PC-3 (cell line): ENCODE data around the gene AMIGO3.

Experiments
- EZH2 ChIP-seq: fragments of 300-600 bp; sonication (generic); IDR thresholded peaks from one replicate; pipeline ENCODE4 v1.6.1; 2017; ENCODE audit warnings: antibody characterized with exemption, mild to moderate bottlenecking, low read length; ENCODE audit not compliant: unreplicated experiment
- TF ChIP-seq, protein P1 (sequence below): fragments of 300-600 bp; sonication (generic); conservative IDR thresholded peaks from 2 replicates; pipeline ENCODE4 v1.5.1; 2017; ENCODE audit warnings: antibody characterized with exemption, low read depth, mild to moderate bottlenecking, low read length

GRCh38 chr3:49716169-49716568 is 3.3 kb downstream of the AMIGO3 start:
- TF ChIP-seq, protein P1, sequence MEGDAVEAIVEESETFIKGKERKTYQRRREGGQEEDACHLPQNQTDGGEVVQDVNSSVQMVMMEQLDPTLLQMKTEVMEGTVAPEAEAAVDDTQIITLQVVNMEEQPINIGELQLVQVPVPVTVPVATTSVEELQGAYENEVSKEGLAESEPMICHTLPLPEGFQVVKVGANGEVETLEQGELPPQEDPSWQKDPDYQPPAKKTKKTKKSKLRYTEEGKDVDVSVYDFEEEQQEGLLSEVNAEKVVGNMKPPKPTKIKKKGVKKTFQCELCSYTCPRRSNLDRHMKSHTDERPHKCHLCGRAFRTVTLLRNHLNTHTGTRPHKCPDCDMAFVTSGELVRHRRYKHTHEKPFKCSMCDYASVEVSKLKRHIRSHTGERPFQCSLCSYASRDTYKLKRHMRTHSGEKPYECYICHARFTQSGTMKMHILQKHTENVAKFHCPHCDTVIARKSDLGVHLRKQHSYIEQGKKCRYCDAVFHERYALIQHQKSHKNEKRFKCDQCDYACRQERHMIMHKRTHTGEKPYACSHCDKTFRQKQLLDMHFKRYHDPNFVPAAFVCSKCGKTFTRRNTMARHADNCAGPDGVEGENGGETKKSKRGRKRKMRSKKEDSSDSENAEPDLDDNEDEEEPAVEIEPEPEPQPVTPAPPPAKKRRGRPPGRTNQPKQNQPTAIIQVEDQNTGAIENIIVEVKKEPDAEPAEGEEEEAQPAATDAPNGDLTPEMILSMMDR: no peak
- TF ChIP-seq EZH2: no peak
